H1 (cell line): ENCODE results near the gene CHST9. TPM values are rescaled to one million over a fixed set of nuclear protein-coding genes. Genes with fewer than 3 reads are reported as not detected.

Experiments used
- CTCF ChIA-PET: fragments of 300-600 bp; sonication (Branson Sonifier 250); formaldehyde crosslinking; loops from one replicate; lab custom pipeline; 2021; ENCODE audit not compliant: partially characterized antibody; lab: Charles Lee
- POLR2A ChIA-PET: fragments of 300-600 bp; sonication (Branson Sonifier 250); formaldehyde crosslinking; loops from one replicate; lab custom pipeline; 2021; ENCODE audit warnings: inconsistent platforms; ENCODE audit not compliant: partially characterized antibody; lab: Charles Lee
- DNase-seq, 2 experiments: peaks; one replicate each; pipeline versions ENCODE4 v3.0.0 to v3.0.0-alpha.2; 2010 to 2022; ENCODE audit warnings: low spot score in 2 of 2, low read depth in 1 of 2, mixed read lengths in 1 of 2
- FAIRE-seq: peaks from 2 replicates; lab custom pipeline; 2011; peaks lifted over from hg19 to GRCh38; lab: Jason Lieb, UNC
- H2AFZ ChIP-seq: 2 replicates; pipeline ENCODE4 v1.8.1; 2012; ENCODE audit warnings: low read length, inconsistent platforms
- H2AK5ac ChIP-seq: 2 replicates; pipeline ENCODE4 v1.6.1; 2013; ENCODE audit warnings: low read depth, low read length
- H2BK120ac ChIP-seq: replicated peaks from 2 replicates; pipeline ENCODE3; 2013; ENCODE audit warnings: low read depth, low read length, inconsistent platforms
- H2BK12ac ChIP-seq: 2 replicates; pipeline ENCODE4 v1.6.1; 2013; ENCODE audit warnings: low read depth, low read length
- H2BK15ac ChIP-seq: 2 replicates; pipeline ENCODE4 v1.6.1; 2013; ENCODE audit warnings: low read length
- H2BK20ac ChIP-seq: 2 replicates; pipeline ENCODE4 v1.6.1; 2013; ENCODE audit warnings: low read length
- H2BK5ac ChIP-seq: 2 replicates; pipeline ENCODE4 v1.6.1; 2013; ENCODE audit warnings: low read depth, low read length
- H3K14ac ChIP-seq: 2 replicates; pipeline ENCODE4 v1.6.1; 2013; ENCODE audit warnings: inconsistent platforms; ENCODE audit not compliant: insufficient read length
- H3K18ac ChIP-seq: 2 replicates; pipeline ENCODE4 v1.6.1; 2013; ENCODE audit warnings: low read length; ENCODE audit errors: extremely low read depth
- H3K23ac ChIP-seq: 2 replicates; pipeline ENCODE4 v1.6.1; 2013; ENCODE audit warnings: inconsistent platforms; ENCODE audit not compliant: insufficient read length
- H3K23me2 ChIP-seq: 2 replicates; pipeline ENCODE4 v1.6.1; 2013; ENCODE audit warnings: low read depth, low read length
- H3K27ac ChIP-seq: 2 replicates; pipeline ENCODE4 v1.6.1; 2011; ENCODE audit warnings: low read depth, low read length, inconsistent platforms
- H3K27me3 ChIP-seq, 4 experiments: replicated peaks in 1 of 4; 1 replicate in 1 of 4; 2 replicates in 3 of 4; pipeline versions ENCODE4 v1.6.1 to v1.8.1; 2011 to 2013; ENCODE audit warnings: low read length in 3 of 4, mild to moderate bottlenecking in 3 of 4, inconsistent platforms in 2 of 4, mixed read lengths in 2 of 4, moderate library complexity in 1 of 4; ENCODE audit not compliant: control insufficient read depth in 3 of 4, insufficient read depth in 3 of 4; ENCODE audit errors: extremely low read depth in 1 of 4
- H3K36me3 ChIP-seq, 4 experiments: 2 replicates each; pipeline versions ENCODE4 v1.6.1 to v1.8.1; 2011 to 2013; ENCODE audit warnings: mild to moderate bottlenecking in 4 of 4, low read length in 3 of 4, moderate library complexity in 2 of 4, control low read depth in 1 of 4, inconsistent platforms in 1 of 4; ENCODE audit not compliant: insufficient read depth in 4 of 4, control insufficient read depth in 2 of 4
- H3K4ac ChIP-seq: replicated peaks from 2 replicates; pipeline ENCODE3; 2013; ENCODE audit warnings: low read length, low read depth, mixed read lengths, inconsistent platforms; ENCODE audit not compliant: insufficient read length
- H3K4me1 ChIP-seq, 4 experiments: replicated peaks in 1 of 4; 1 replicate in 1 of 4; 2 replicates in 3 of 4; pipeline versions ENCODE4 v1.6.1 to v1.8.1; 2011 to 2013; ENCODE audit warnings: low read length in 3 of 4, inconsistent platforms in 2 of 4, mixed read lengths in 1 of 4; ENCODE audit not compliant: insufficient read depth in 4 of 4, control insufficient read depth in 3 of 4
- H3K4me2 ChIP-seq, 2 experiments: 2 replicates each; pipeline versions ENCODE4 v1.6.1 to v1.8.1; 2011 to 2013; ENCODE audit warnings: low read depth in 2 of 2, low read length in 2 of 2, control low read depth in 1 of 2, inconsistent platforms in 1 of 2, mild to moderate bottlenecking in 1 of 2; ENCODE audit not compliant: insufficient read depth in 1 of 2
- H3K4me3 ChIP-seq, 4 experiments: fragments of 200-600, 300-600 bp in 1 of 4; sonication (generic), shearing (Covaris generic), sonication (Bioruptor Twin) in 1 of 4; 2 replicates each; pipeline versions ENCODE4 v1.5.1 to v1.8.1; 2011 to 2016; ENCODE audit warnings: low read length in 4 of 4, low read depth in 3 of 4, control low read depth in 2 of 4, inconsistent platforms in 2 of 4, mild to moderate bottlenecking in 2 of 4, mixed read lengths in 1 of 4, moderate library complexity in 1 of 4; ENCODE audit not compliant: insufficient read depth in 2 of 4; ENCODE audit errors: extremely low read depth in 1 of 4
- H3K56ac ChIP-seq: replicated peaks from 2 replicates; pipeline ENCODE3; 2013; ENCODE audit warnings: low read depth, mild to moderate bottlenecking, mixed read lengths, low read length, inconsistent platforms; ENCODE audit not compliant: insufficient read length
- H3K79me1 ChIP-seq: 2 replicates; pipeline ENCODE4 v1.6.1; 2013; ENCODE audit warnings: low read depth, low read length, control low read depth
- H3K79me2 ChIP-seq, 2 experiments: 2 replicates each; pipeline versions ENCODE4 v1.6.1 to v1.8.1; 2012 to 2013; ENCODE audit warnings: low read length in 2 of 2, mild to moderate bottlenecking in 2 of 2, inconsistent platforms in 1 of 2; ENCODE audit not compliant: insufficient read depth in 2 of 2, control insufficient read depth in 1 of 2
- H3K9ac ChIP-seq, 4 experiments: replicated peaks in 1 of 4; 1 replicate in 1 of 4; 2 replicates in 3 of 4; pipeline versions ENCODE4 v1.6.1 to v1.8.1; 2011 to 2013; ENCODE audit warnings: low read depth in 3 of 4, low read length in 3 of 4, control low read depth in 2 of 4, mild to moderate bottlenecking in 2 of 4, moderate library complexity in 2 of 4, inconsistent platforms in 1 of 4; ENCODE audit errors: extremely low read depth in 1 of 4
- H3K9me3 ChIP-seq, 2 experiments: 2 replicates each; pipeline versions ENCODE4 v1.6.1 to v1.8.1; 2012 to 2013; ENCODE audit warnings: mild to moderate bottlenecking in 2 of 2, moderate library complexity in 2 of 2, control low read depth in 1 of 2, inconsistent platforms in 1 of 2, low read depth in 1 of 2, low read length in 1 of 2, mixed read lengths in 1 of 2; ENCODE audit not compliant: insufficient read depth in 2 of 2
- H4K20me1 ChIP-seq, 2 experiments: replicated peaks in 1 of 2; 2 replicates each; pipeline versions ENCODE3 to v1.8.1; 2011 to 2013; ENCODE audit warnings: inconsistent platforms in 2 of 2, low read length in 2 of 2, mild to moderate bottlenecking in 1 of 2; ENCODE audit not compliant: insufficient read depth in 2 of 2, control insufficient read depth in 1 of 2
- H4K5ac ChIP-seq: 2 replicates; pipeline ENCODE4 v1.6.1; 2013; ENCODE audit warnings: low read length, low read depth, mixed read lengths, inconsistent platforms; ENCODE audit not compliant: insufficient read length
- H4K8ac ChIP-seq: 2 replicates; pipeline ENCODE4 v1.8.0; 2013; ENCODE audit warnings: mild to moderate bottlenecking, moderate library complexity, low read length, inconsistent platforms; ENCODE audit not compliant: insufficient read depth; ENCODE audit errors: extremely low read depth
- H4K91ac ChIP-seq: replicated peaks from 2 replicates; pipeline ENCODE3; 2013; ENCODE audit warnings: low read length, mixed read lengths, inconsistent platforms; ENCODE audit not compliant: insufficient read length
- BACH1 ChIP-seq: IDR thresholded peaks from 2 replicates; pipeline ENCODE4 v1.6.1; 2012; ENCODE audit warnings: low read length, improper control_type of control experiment
- BCL11A ChIP-seq, 2 experiments: IDR thresholded peaks; one replicate each; pipeline ENCODE4 v1.6.1; 2011; ENCODE audit warnings: low read depth in 2 of 2, low read length in 2 of 2, mild to moderate bottlenecking in 2 of 2
- BRCA1 ChIP-seq: IDR thresholded peaks from 2 replicates; pipeline ENCODE4 v1.6.1; 2012; ENCODE audit warnings: low read depth, low read length, improper control_type of control experiment
- CTBP2 ChIP-seq: IDR thresholded peaks from 2 replicates; pipeline ENCODE4 v1.7.0; 2011; ENCODE audit warnings: borderline replicate concordance, mild to moderate bottlenecking, moderate library complexity, mixed read lengths, low read length; ENCODE audit not compliant: insufficient read depth, insufficient read length
- HDAC2 ChIP-seq, 2 experiments: fragments of 300-600 bp in 1 of 2; sonication (generic) in 1 of 2; IDR thresholded peaks; 2 replicates each; pipeline ENCODE4 v1.6.1; 2011 to 2012; ENCODE audit warnings: low read depth in 2 of 2, low read length in 2 of 2, mild to moderate bottlenecking in 2 of 2, moderate library complexity in 2 of 2, borderline replicate concordance in 1 of 2, inconsistent platforms in 1 of 2
- HDAC6 ChIP-seq: IDR thresholded peaks from one replicate; pipeline ENCODE4 v1.7.1; 2012; ENCODE audit warnings: low read depth, mild to moderate bottlenecking, inconsistent platforms, low read length, moderate library complexity
- KDM4A ChIP-seq: IDR thresholded peaks from one replicate; pipeline ENCODE4 v1.7.1; 2012; ENCODE audit warnings: low read depth, mild to moderate bottlenecking, moderate library complexity, low read length, inconsistent platforms; ENCODE audit not compliant: severe bottlenecking
- NANOG ChIP-seq: IDR thresholded peaks from 2 replicates; pipeline ENCODE4 v1.6.1; 2011; ENCODE audit warnings: low read length, low read depth, mild to moderate bottlenecking, inconsistent platforms; ENCODE audit not compliant: insufficient read depth, poor library complexity, severe bottlenecking
- POU5F1 ChIP-seq: IDR thresholded peaks from 2 replicates; pipeline ENCODE4 v1.6.1; 2011; ENCODE audit warnings: low read depth, mild to moderate bottlenecking, low read length, moderate library complexity
- TEAD4 ChIP-seq: IDR thresholded peaks from 2 replicates; pipeline ENCODE4 v1.6.1; 2012; ENCODE audit warnings: low read depth, low read length, inconsistent platforms, mixed read lengths
- WGBS, 2 experiments: shearing (Covaris generic) in 1 of 2; methylation state at CpG; one replicate each; pipeline versions ENCODE4 v1.1.6 to v1.1.7; 2013 to 2015; ENCODE audit warnings: low lambda C conversion rate in 2 of 2, mixed read lengths in 2 of 2, inconsistent platforms in 1 of 2, low coverage in 1 of 2, missing lambda C conversion rate in 1 of 2; ENCODE audit not compliant: insufficient replicate concordance in 2 of 2, insufficient coverage in 1 of 2, insufficient read length in 1 of 2; ENCODE audit errors: extremely low coverage in 1 of 2, missing lambda C conversion rate in 1 of 2; 5-methylcytosine and 5-hydroxymethylcytosine counted together
- polyA plus RNA-seq, 7 experiments: library from polyadenylated mRNA; depleted of rRNA in 3 of 7; stranded (reverse) in 5 of 7; unstranded in 2 of 7; fragments of >200 nt in 5 of 7; fragments of 200-250 nt in 2 of 7; gene quantifications; 1 replicate in 5 of 7; 2 replicates in 1 of 7; 4 replicates in 1 of 7; pipeline versions ENCODE4 v1.2.1 to v1.2.3, GENCODE V29; 2011 to 2013; ENCODE audit warnings: missing spikeins in 2 of 7, mixed read lengths in 2 of 7
- total RNA-seq: library from RNA; stranded (reverse); fragmentation: NEBNext Ultra II Directional; extraction: Animal tissue kit (Norgen Biotek cat#: 25700); gene quantifications from 2 replicates; pipeline ENCODE4 v1.2.1, GENCODE V29; 2021
- TF ChIP-seq, protein P1 (sequence below), 3 experiments: IDR thresholded peaks; 1 replicate in 2 of 3; 2 replicates in 1 of 3; pipeline versions ENCODE4 v1.5.1 to v1.6.1; 2011; ENCODE audit warnings: low read length in 3 of 3, mild to moderate bottlenecking in 3 of 3, inconsistent platforms in 2 of 3, low read depth in 1 of 3, moderate library complexity in 1 of 3; ENCODE audit not compliant: insufficient read depth in 1 of 3; ENCODE audit errors: control extremely low read depth in 1 of 3

The CHST9 gene
- total and polyA plus RNA-seq, 2 of the 8 experiments (the other 6 are each of a cell fraction or from before 2014, with no cell fraction given): 3.2 to 24.3 TPM

DNA sequence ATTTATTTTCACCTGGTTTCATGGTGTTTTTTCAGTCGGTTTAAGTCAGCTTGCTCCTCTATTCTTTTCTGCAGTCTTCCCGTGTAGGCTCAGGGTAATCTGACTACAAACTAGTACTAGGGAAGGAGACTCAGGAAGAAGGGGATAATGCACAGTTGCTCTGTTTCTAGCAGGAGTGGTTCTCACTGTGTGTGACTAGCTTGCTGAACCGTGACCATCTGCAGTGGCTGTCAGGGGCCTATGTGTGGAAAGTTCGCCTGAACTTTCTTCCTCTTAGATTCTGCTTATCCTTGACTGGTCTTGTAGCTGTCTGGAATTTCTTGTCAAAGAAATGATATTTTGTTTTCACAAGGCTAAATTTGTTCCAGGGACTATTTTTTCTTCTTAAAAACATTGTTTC lies 273.3 kb downstream of the CHST9 start:
- H3K18ac ChIP-seq: no peak overlapping the region
- no peak overlapping the region for H3K56ac ChIP-seq
- H2BK12ac ChIP-seq: no peak overlapping the region
- H3K4me2 ChIP-seq: no peak overlapping the region
- ChIA-PET POLR2A (no interaction called here), CTCF (interaction anchor here (0.6 kb wide), 1 partner anchor 94 kb away, joined by 3 read pairs; no protein-coding TSS in a partner anchor)
- H3K36me3 ChIP-seq: no peaks in the 10 kb centered on the region; a peak in 1 of 8 replicates
- no peaks in the 10 kb centered on the region; the same call in 1 of the 2 replicates for H3K23me2 ChIP-seq
- WGBS, 2 experiments: 81% methylated on average over 4 of the region's 4 CpGs; no CpG with 5 or more reads in 1 of the 2 experiments
- no peak overlapping the region for H2AFZ ChIP-seq
- H2BK120ac ChIP-seq: no peak overlapping the region
- no peak overlapping the region for H3K4me3 ChIP-seq
- H4K5ac ChIP-seq: no peak overlapping the region
- H3K27me3 ChIP-seq: no peaks in the 10 kb centered on the region
- H3K79me1 ChIP-seq: no peaks in the 10 kb centered on the region
- no peak overlapping the region for H3K23ac ChIP-seq
- H4K20me1 ChIP-seq: no peaks in the 10 kb centered on the region
- no peak overlapping the region for H3K14ac ChIP-seq
- H2BK20ac ChIP-seq: no peak overlapping the region
- no peak overlapping the region for H4K8ac ChIP-seq
- H3K9me3 ChIP-seq: no peaks in the 10 kb centered on the region
- no peak overlapping the region for H3K9ac ChIP-seq
- no peak overlapping the region for H2BK15ac ChIP-seq
- no peaks in the 10 kb centered on the region for H3K79me2 ChIP-seq
- H2AK5ac ChIP-seq: no peak overlapping the region
- FAIRE-seq (no peak), DNase-seq (no peak)
- no peak overlapping the region for H4K91ac ChIP-seq
- peaks cover 0 to 9% (median 0%) of the 10 kb centered on the region in 4 experiments; a peak in 1 of 7 replicates for H3K4me1 ChIP-seq
- no peak overlapping the region for H3K27ac ChIP-seq
- H3K4ac ChIP-seq: no peak overlapping the region
- H2BK5ac ChIP-seq: no peak overlapping the region
- TF ChIP-seq HDAC6: no peak
- no peak for TF ChIP-seq BRCA1
- no peak for TF ChIP-seq KDM4A
- TF ChIP-seq POU5F1: no peak
- no peak for TF ChIP-seq NANOG
- no peak for TF ChIP-seq HDAC2 (IDR thresholded peaks at IDR 0.05; ENCODE audit: borderline replicate concordance in 1 of 2, low read depth in 2 of 2, low read length in 2 of 2)
- no peak for TF ChIP-seq TEAD4
- no peak for TF ChIP-seq BCL11A (IDR thresholded peaks at IDR 0.05; ENCODE audit: low read depth in 2 of 2, low read length in 2 of 2)
- TF ChIP-seq, protein P1, sequence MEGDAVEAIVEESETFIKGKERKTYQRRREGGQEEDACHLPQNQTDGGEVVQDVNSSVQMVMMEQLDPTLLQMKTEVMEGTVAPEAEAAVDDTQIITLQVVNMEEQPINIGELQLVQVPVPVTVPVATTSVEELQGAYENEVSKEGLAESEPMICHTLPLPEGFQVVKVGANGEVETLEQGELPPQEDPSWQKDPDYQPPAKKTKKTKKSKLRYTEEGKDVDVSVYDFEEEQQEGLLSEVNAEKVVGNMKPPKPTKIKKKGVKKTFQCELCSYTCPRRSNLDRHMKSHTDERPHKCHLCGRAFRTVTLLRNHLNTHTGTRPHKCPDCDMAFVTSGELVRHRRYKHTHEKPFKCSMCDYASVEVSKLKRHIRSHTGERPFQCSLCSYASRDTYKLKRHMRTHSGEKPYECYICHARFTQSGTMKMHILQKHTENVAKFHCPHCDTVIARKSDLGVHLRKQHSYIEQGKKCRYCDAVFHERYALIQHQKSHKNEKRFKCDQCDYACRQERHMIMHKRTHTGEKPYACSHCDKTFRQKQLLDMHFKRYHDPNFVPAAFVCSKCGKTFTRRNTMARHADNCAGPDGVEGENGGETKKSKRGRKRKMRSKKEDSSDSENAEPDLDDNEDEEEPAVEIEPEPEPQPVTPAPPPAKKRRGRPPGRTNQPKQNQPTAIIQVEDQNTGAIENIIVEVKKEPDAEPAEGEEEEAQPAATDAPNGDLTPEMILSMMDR (IDR thresholded peaks at IDR 0.05; ENCODE audit: control extremely low read depth in 1 of 3, insufficient read depth in 1 of 3, low read depth in 1 of 3, low read length in 3 of 3): no peak
- no peak for TF ChIP-seq BACH1
- TF ChIP-seq CTBP2: no peak
